COLO668 (cell line): Measurements from ENCODE around the gene KCNN2.

Experiments used
- DNase-seq: peaks from one replicate; lab custom pipeline; 2025; ENCODE audit not compliant: unreplicated experiment; lab: John Stamatoyannopoulos, UW

KCNN2 gene

DNA sequence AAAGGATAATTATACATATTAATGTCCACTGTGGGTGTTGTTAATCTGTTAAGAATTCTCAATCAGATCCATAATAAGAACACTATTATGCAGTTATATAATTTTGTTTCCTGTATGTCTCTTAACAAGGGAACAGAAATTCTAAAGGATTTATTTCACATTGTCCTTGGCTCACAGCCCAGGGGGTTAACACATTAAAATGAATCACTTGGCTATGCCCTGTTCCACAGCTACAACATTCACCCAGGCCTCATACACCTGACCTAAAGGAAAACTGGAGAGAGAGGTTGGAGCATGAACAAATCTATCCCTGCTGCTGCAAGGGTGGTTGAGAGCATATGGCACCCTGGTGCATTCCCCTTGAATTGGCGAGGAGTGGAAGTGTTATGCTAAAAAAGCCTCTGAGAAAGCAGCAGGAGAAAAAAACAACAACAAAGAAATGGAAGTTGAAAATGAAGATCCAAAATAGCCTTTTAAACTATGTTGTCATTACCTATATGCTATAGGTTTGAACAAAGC, 116.0 kb downstream of the KCNN2 start:
- DNase-seq, result no peak

DNA sequence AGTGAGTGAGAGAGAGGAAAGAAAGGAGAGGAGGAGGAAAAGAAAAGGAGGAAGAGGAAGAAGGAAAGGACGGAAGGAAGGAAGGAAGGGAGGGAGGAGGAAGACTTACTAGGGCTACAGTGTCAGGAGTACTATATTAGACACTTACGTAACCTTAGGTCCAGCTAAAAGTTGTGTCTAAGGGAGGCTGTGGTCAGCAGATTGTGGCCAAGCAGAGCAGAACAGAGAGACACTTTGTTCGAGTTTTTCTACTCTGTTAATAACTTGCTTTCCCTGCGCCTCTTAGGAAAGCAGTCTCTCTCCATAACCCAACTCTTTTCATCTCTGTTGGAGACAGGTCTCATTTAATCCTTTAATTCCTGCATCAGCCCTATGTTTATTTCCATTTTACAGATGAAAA, 138.9 kb downstream of the KCNN2 start:
- no peak for DNase-seq

DNA sequence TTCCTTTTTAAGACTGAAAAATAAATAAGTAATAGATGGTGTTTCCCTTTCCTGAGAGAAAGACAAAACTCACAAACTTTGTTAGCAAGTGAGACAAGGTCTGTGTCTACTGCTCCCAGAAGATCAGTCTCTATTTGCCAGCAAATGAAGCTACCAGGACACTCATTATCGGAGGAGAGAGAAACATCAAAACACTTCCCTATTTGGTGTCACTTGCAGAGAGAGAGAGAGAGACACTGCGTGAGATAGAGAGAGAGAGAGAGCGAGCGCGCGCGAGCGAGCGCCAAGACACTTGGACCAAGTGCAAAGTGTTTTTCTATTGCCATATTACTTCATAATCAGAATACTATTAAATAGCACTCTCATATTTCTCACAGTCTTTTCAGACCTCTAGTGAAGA, 142.7 kb downstream of the KCNN2 start:
- DNase-seq, result no peak

DNA sequence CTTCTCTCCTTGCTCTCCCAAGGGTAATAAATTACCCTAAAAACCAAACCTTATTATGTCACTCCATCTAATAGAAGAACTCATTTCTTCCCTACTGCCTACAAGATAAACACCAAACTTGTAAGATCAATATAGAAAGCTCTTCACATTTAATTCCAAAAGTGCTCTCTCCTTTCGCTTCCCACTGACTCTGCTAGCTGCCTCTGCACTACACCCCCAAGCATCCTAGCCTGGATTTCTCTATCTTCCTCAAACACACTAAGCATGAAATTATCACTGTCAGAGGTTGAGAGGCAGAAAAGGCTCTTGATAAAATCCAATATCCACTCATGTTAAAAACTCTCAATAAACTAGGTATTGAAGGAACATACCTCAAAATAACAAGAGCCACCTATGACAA, 162.4 kb downstream of the KCNN2 start:
- DNase-seq, result no peak

DNA sequence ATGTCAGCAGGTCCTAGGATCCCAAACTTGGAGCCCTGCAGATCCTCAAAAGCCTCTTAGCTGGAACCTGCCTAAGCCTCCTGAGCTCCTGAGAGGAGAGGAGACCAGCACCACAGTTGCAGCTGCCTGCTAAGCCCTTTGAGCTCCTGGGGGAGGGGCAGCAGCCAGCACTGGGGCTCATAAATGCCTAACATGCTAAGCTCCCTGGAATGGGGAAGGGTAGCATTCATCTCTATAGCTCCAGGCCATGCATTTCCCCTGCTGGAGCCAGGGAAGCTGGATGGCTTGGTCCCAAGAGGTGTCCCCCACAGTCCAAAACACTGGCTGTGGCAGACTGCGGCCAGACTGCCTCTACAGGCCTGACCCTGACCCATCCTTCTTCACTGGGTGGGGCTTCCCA, 182.7 kb downstream of the KCNN2 start:
- DNase-seq, result no peak
